Measurements from ENCODE around the gene KBTBD8. TPM values are rescaled to one million over a fixed set of nuclear protein-coding genes. Genes with fewer than 3 reads are reported as not detected.
A peak's percentile ranks its signal among the peaks of the same experiment; 100 is the strongest.

KBTBD8 gene
- total and polyA plus RNA-seq, 9 of the 15 experiments (the other 6 are each of a cell fraction or from before 2014, with no cell fraction given), result 2.7 to 9.1 (median 5.6) TPM

- TF ChIP-seq ZBTB43 (CRISPR knock-in tag; IDR thresholded peaks at IDR 0.05) (no peak), FOXK1 (CRISPR knock-in tag; IDR thresholded peaks at IDR 0.05; ENCODE audit: borderline replicate concordance) (no peak), ZNF639 (CRISPR knock-in tag; conservative IDR thresholded peaks at IDR 0.05 in 1 of 2, IDR thresholded peaks at IDR 0.05 in 1 of 2) (no peak), ZNF586 (CRISPR knock-in tag; conservative IDR thresholded peaks at IDR 0.05) (no peak), MAFG (tag; conservative IDR thresholded peaks at IDR 0.05) (no peak), MTF1 (CRISPR knock-in tag; IDR thresholded peaks at IDR 0.05; ENCODE audit: borderline replicate concordance) (no peak), RHOXF2B (CRISPR knock-in tag; conservative IDR thresholded peaks at IDR 0.05) (no peak), MYNN (IDR thresholded peaks at IDR 0.05) (0 out of 2 replicates have a peak, but pooled peaks have one; percentile 57), MYNN (CRISPR knock-in tag; IDR thresholded peaks at IDR 0.05) (no peak), ZC3H11A (IDR thresholded peaks at IDR 0.05; ENCODE audit: low read depth, low read length) (no peak), CSDE1 (IDR thresholded peaks at IDR 0.05) (no peak), ATF2 (CRISPR knock-in tag; IDR thresholded peaks at IDR 0.05) (no peak), TAF15 (IDR thresholded peaks at IDR 0.05; ENCODE audit: low read depth, low read length) (no peak), KLF13 (tag; IDR thresholded peaks at IDR 0.05; ENCODE audit: borderline replicate concordance, low read depth) (no peak), MECOM (CRISPR knock-in tag; IDR thresholded peaks at IDR 0.05) (peak; percentile 81; the same call in 1 of the 2 replicates), SPI1 (IDR thresholded peaks at IDR 0.05; ENCODE audit: borderline replicate concordance, low read depth, low read length) (no peak), KLF16 (IDR thresholded peaks at IDR 0.05) (peak; percentile 79), EHMT2 (IDR thresholded peaks at IDR 0.05) (peak; percentile 63), PPARD (CRISPR knock-in tag; IDR thresholded peaks at IDR 0.05) (no peak), MCM7 (IDR thresholded peaks at IDR 0.05) (no peak), DLX4 (CRISPR knock-in tag; IDR thresholded peaks at IDR 0.05) (no peak), TAF9B (IDR thresholded peaks at IDR 0.05; ENCODE audit: partially characterized antibody) (peak; percentile 52), SMARCA4 (IDR thresholded peaks at IDR 0.05) (peak; percentile 92), CHD2 (IDR thresholded peaks at IDR 0.05; ENCODE audit: low read depth, low read length) (no peak), HDAC2 (IDR thresholded peaks at IDR 0.05) (peak; percentile 89)
These were observed 19.1 kb downstream of the KBTBD8 start (continued) for GRCh38 chr3:67017211-67017610.
